ENCODE data around the gene DNAAF1.
"Not testable (repeated sequence)": the region's sequence is repeated elsewhere in the genome, so short reads cannot be mapped to it uniquely, and the experiment has no call there.

The DNAAF1 gene

DNA sequence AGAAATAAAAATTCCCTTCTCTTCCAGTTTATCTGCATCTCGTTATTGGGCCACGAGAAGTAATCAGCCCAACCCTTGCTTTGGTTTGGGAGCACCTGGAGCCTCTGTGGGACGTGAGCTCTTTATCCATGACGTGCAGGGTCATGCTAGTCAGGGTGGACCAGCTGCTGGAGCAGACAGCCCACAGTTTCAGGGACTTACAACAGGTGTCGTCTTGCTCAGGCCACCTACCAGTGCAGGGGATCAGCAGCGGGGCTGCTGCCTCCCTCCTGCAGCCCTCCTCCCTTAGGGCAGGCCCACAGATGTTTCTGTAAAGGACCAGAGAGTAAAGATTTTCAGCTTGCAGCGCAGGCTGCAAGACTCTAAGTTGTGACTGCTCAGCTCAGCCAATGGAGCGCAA is 62.8 kb downstream of the DNAAF1 start:
- DNase-seq (ENCODE audit: low read depth in 3 of 3), result no peak

GRCh38 chr16:84209989-84210388 is 64.9 kb downstream of the DNAAF1 start:
- no peak for DNase-seq (ENCODE audit: low read depth in 3 of 3)

GRCh38 chr16:84212154-84212553 is 67.0 kb downstream of the DNAAF1 start:
- DNase-seq (ENCODE audit: low read depth in 3 of 3), result no peak

DNA sequence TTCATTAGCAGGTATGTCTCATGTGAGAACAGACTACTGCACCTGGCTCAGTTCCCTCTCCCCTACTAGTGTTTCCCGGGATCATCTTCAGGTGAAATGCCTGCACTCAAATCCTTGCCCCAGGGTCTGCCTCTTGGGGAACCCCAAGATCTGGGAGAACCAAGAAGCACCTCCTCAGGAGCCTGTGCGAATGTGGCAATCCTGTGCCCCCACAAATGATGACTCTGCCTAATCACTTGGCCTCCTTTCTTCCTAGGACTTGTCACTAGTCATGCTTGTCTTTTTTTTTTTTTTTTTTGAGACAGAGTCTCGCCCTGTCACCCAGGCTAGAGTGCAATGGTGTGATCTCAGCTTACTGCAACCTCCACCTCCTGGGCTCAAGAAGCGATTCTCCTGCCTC is 67.5 kb downstream of the DNAAF1 start:
- DNase-seq (ENCODE audit: low read depth in 3 of 3), result no peak

DNA sequence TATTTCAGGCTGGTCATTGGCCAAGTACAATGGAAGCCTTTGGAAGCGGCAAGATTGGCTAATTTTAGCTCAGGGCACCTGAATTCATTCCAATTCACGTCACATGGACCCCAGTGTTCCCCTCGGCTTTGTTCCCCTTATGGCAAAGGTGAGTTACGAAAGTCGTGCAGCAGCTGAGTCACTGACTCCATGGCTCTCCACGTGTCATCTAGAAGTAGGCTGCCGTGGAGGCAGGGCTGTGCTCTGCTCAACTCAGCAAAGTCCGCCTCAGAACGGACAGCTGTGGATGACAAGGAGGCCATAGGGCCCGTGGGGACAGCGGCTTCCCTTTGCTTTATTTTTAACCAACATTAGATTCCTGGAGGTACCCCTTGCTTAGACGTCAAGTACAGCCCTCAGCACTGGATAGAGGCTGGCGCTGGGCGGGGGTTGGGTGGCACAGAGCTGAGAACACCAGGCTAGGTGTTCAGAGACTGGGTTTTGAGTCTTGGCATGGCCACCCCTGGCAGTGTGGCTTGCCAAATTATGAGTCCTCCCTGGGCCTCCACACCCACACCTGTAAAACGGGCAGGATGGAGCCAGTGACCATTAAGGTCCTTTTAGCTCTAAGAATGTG is 69.5 kb downstream of the DNAAF1 start:
- DNase-seq (ENCODE audit: low read depth in 3 of 3), result no peak

- DNase-seq (ENCODE audit: low read depth in 3 of 3), result no peak
These were observed 70.4 kb downstream of the DNAAF1 start for GRCh38 chr16:84215531-84215930.

- DNase-seq (ENCODE audit: low read depth in 3 of 3), result not testable (repeated sequence)
These were observed 71.0 kb downstream of the DNAAF1 start for GRCh38 chr16:84216144-84216543.

GRCh38 chr16:84218176-84218823 is 73.2 kb downstream of the DNAAF1 start:
- no peak for DNase-seq (ENCODE audit: low read depth in 3 of 3)

DNA sequence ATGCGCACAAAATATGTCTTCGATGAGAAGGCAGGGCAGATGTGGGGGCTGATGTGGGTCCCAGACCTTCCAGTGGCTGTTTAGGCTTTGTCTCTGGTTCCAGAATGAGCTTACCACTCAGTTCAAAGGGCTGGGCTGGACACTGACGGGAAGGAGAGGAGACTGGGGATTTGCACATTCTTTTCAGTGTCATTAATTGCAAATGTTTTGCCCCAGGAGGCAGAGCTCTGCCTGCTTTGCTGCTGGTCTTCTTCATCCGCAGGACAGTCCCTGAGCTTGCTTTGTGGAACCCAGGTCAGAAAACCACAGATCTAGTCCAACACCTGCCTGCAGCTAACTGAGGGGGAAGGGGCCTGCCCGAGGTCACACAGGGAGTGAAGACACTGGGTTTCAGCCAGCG is 73.8 kb downstream of the DNAAF1 start:
- DNase-seq (ENCODE audit: low read depth in 3 of 3), result no peak

DNA sequence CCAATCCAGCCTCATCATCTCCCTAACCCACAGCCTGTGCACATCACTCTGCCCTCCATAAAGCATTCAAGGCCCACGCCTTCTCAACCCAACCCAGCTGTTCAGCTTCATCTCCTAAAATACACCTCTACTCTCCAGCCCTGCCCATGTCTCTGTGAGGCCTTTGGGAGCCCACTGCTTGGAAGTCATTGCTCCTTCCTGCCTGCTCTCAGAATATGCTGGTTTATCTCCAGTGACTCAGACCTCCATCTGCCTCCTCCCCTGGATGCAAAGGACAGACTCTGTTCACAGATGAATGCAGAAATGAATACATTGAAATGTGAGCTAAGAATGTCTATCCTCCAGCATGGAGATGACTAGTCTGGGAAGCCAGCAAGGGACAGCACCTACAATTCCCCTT is 75.7 kb downstream of the DNAAF1 start:
- no peak for DNase-seq (ENCODE audit: low read depth in 3 of 3)

- DNase-seq (ENCODE audit: low read depth in 3 of 3), result no peak
These were observed 78.3 kb downstream of the DNAAF1 start for GRCh38 chr16:84223456-84223855.

DNA sequence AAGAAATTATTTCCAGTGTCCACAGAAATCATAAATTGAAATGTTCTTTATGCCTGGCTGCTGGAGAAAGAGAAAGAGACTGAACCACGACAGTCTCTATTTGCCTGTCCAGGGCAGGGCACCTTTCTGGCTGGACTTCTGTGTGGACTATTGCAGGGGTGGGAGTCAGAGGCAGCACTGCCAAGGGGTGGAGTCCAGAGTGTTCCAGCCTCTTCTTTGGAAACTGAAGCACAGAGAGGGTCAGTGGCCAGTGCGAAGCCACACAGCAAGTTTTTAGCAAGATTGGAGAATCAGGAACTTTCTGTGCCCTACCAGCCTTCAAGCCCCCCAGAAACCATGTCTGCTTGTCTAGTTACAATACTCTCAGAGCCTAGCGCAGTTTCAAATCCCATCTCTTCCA is 79.4 kb downstream of the DNAAF1 start:
- DNase-seq (ENCODE audit: low read depth in 3 of 3), result no peak

GRCh38 chr16:84225126-84225525 is 80.0 kb downstream of the DNAAF1 start:
- no peak for DNase-seq (ENCODE audit: low read depth in 3 of 3)

DNA sequence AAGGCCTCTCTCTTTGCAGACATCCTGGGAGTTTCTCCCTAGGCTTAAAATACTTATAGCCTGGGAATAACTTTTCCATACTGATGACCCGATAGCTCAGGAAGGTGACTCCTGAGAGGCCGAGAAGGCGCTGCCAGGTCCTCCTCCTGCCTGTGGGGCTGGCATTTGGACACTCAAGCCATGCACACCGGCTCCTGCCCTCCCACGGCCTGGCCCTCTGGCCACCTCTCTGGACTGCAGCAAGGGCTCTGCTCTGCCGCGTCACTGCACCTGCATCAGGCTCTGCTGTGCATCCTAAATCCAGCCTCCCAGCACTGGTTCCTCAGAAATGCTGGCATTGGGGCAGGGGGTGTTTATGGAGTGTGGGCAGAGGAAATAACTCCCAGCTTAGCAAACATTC is 80.5 kb downstream of the DNAAF1 start:
- no peak for DNase-seq (ENCODE audit: low read depth in 3 of 3)

DNA sequence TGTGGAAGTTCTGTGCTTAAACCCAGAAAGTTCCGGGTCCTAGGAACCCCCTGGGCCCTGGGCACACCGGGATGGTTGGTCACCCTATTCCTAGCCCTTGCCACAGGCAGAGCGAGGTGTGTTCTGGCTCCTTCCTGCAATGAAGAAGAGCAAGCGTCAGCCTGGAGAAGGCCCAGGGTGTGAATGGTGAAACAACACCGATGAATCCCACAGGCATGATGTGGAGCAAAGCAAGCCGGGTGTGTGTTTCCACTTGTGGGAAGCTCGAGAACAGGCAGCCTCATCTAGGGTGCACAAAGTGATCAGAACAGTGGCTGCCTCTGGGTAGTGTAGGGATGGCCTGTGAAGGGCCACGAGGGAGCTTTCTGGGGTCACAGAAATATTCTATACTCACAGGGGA is 80.9 kb downstream of the DNAAF1 start:
- no peak for DNase-seq (ENCODE audit: low read depth in 3 of 3)

All from stimulated activated CD4-positive, alpha-beta T cell treated with anti-CD3 and anti-CD28 coated beads, TNF-alpha, amount 100 ng/mL, for 24 hours (primary cell).